ENCODE measurements around the gene GSX1.
"Not testable (repeated sequence)": the region's sequence is repeated elsewhere in the genome, so short reads cannot be mapped to it uniquely, and the experiment has no call there.

- not testable (repeated sequence) for TF ChIP-seq CTCF (IDR thresholded peaks at IDR 0.05); POLR2AphosphoS5 (IDR thresholded peaks at IDR 0.05; ENCODE audit: low read depth, low read length); SIN3A (IDR thresholded peaks at IDR 0.05; ENCODE audit: borderline replicate concordance, insufficient read depth, low read depth, low read length)
- TF ChIP-seq, protein P1, sequence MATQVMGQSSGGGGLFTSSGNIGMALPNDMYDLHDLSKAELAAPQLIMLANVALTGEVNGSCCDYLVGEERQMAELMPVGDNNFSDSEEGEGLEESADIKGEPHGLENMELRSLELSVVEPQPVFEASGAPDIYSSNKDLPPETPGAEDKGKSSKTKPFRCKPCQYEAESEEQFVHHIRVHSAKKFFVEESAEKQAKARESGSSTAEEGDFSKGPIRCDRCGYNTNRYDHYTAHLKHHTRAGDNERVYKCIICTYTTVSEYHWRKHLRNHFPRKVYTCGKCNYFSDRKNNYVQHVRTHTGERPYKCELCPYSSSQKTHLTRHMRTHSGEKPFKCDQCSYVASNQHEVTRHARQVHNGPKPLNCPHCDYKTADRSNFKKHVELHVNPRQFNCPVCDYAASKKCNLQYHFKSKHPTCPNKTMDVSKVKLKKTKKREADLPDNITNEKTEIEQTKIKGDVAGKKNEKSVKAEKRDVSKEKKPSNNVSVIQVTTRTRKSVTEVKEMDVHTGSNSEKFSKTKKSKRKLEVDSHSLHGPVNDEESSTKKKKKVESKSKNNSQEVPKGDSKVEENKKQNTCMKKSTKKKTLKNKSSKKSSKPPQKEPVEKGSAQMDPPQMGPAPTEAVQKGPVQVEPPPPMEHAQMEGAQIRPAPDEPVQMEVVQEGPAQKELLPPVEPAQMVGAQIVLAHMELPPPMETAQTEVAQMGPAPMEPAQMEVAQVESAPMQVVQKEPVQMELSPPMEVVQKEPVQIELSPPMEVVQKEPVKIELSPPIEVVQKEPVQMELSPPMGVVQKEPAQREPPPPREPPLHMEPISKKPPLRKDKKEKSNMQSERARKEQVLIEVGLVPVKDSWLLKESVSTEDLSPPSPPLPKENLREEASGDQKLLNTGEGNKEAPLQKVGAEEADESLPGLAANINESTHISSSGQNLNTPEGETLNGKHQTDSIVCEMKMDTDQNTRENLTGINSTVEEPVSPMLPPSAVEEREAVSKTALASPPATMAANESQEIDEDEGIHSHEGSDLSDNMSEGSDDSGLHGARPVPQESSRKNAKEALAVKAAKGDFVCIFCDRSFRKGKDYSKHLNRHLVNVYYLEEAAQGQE (IDR thresholded peaks at IDR 0.05; ENCODE audit: insufficient read depth in 1 of 2, low read depth in 2 of 2, low read length in 1 of 2) = not testable (repeated sequence)
Observed at GRCh38 chr13:27817832-27818231, 25.5 kb downstream of the GSX1 start.
